Ishikawa (cell line): ENCODE data around the gene SBF1.

Experiments
- CEBPB ChIP-seq: IDR thresholded peaks from 2 replicates; pipeline ENCODE4 v1.6.1; 2012
- CREB1 ChIP-seq: IDR thresholded peaks from 2 replicates; pipeline ENCODE4 v1.6.1; 2012; ENCODE audit warnings: low read depth
- EGR1 ChIP-seq: IDR thresholded peaks from 2 replicates; pipeline ENCODE4 v1.6.1; 2012
- EP300 ChIP-seq: IDR thresholded peaks from 2 replicates; pipeline ENCODE4 v1.6.1; 2012; ENCODE audit warnings: borderline replicate concordance
- FOXM1 ChIP-seq: IDR thresholded peaks from 2 replicates; pipeline ENCODE4 v1.6.1; 2012; ENCODE audit warnings: low read depth, borderline replicate concordance
- MAX ChIP-seq: IDR thresholded peaks from 2 replicates; pipeline ENCODE4 v1.6.1; 2012
- NFIC ChIP-seq: IDR thresholded peaks from 2 replicates; pipeline ENCODE4 v1.6.1; 2012
- RAD21 ChIP-seq: IDR thresholded peaks from 2 replicates; pipeline ENCODE4 v1.6.1; 2012; ENCODE audit warnings: low read depth
- REST ChIP-seq: IDR thresholded peaks from 2 replicates; pipeline ENCODE4 v1.6.1; 2012; ENCODE audit warnings: low read depth, mild to moderate bottlenecking
- TAF1 ChIP-seq: IDR thresholded peaks from 2 replicates; pipeline ENCODE4 v1.6.1; 2012; ENCODE audit warnings: low read depth, mild to moderate bottlenecking
- TCF12 ChIP-seq: IDR thresholded peaks from 2 replicates; pipeline ENCODE4 v1.6.1; 2012; ENCODE audit warnings: low read depth
- TEAD4 ChIP-seq: IDR thresholded peaks from 2 replicates; pipeline ENCODE4 v1.6.1; 2012
- USF1 ChIP-seq: IDR thresholded peaks from 2 replicates; pipeline ENCODE4 v1.6.1; 2012
- YY1 ChIP-seq: IDR thresholded peaks from 2 replicates; pipeline ENCODE4 v1.6.1; 2012; ENCODE audit warnings: low read depth
- ZBTB7A ChIP-seq: IDR thresholded peaks from 2 replicates; pipeline ENCODE4 v1.6.1; 2012; ENCODE audit warnings: low read depth

The SBF1 gene

GRCh38 chr22:50414476-50415248 is 60.2 kb downstream of the SBF1 start:
- TF ChIP-seq NFIC: no peak
- no peak for TF ChIP-seq TCF12
- TF ChIP-seq YY1: no peak
- TF ChIP-seq EGR1: no peak
- no peak for TF ChIP-seq REST

GRCh38 chr22:50408311-50408710 is 66.5 kb downstream of the SBF1 start:
- TF ChIP-seq FOXM1 (no peak), RAD21 (no peak), EGR1 (no peak), TCF12 (no peak), USF1 (no peak), NFIC (no peak), MAX (no peak), CEBPB (no peak), YY1 (no peak), REST (no peak), CREB1 (no peak), TEAD4 (no peak), EP300 (no peak), ZBTB7A (no peak), TAF1 (no peak)

- TF ChIP-seq TCF12 (no peak), NFIC (no peak), ZBTB7A (no peak), TEAD4 (no peak), MAX (no peak), EGR1 (no peak), RAD21 (no peak), YY1 (no peak), CEBPB (no peak), REST (no peak)
Measured at GRCh38 chr22:50406416-50407170, 68.2 kb downstream of the SBF1 start.

- TF ChIP-seq MAX (no peak), CREB1 (no peak), FOXM1 (no peak)
Measured at GRCh38 chr22:50403701-50404101, 71.1 kb downstream of the SBF1 start.

- no peak for TF ChIP-seq MAX
- no peak for TF ChIP-seq EP300
- TF ChIP-seq TEAD4: no peak
- TF ChIP-seq EGR1: no peak
- no peak for TF ChIP-seq RAD21
- TF ChIP-seq USF1: no peak
- TF ChIP-seq CEBPB: no peak
- TF ChIP-seq TAF1: no peak
Measured at GRCh38 chr22:50401907-50402306, 72.9 kb downstream of the SBF1 start.
